Femur (tissue), 1 donor: ENCODE data around the gene SETDB2.
A peak's percentile ranks its signal among the peaks of the same experiment; 100 is the strongest.

ENCODE experiments used
- DNase-seq: peaks from one replicate; pipeline ENCODE4 v3.0.0-alpha.2; 2017

The SETDB2 gene

GRCh38 chr13:49429121-49429520, 15.0 kb upstream of the SETDB2 start:
- no peak for DNase-seq

- DNase-seq, result no peak
These were observed 8.1 kb upstream of the SETDB2 start for GRCh38 chr13:49435992-49436391.

DNA sequence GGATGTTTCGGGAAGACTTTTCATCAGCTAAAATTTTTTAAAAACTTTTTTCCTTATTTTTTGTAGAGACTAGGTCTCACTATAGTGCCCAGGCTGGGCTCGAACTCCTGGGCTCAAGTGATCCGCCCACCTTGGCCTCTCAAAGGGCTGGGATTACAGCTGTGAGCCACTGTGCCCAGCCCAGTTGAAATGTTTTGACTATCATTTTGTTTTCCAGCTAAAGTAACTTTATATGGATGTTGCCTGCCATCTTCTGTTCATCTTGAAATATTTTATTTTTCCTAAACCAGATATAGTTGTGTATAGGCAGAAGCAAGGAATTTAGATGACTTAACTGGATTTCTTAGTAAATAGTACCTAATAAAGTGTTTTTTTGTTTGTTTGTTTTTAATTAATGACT, 7.2 kb upstream of the SETDB2 start:
- DNase-seq, result peak; percentile 46

DNA sequence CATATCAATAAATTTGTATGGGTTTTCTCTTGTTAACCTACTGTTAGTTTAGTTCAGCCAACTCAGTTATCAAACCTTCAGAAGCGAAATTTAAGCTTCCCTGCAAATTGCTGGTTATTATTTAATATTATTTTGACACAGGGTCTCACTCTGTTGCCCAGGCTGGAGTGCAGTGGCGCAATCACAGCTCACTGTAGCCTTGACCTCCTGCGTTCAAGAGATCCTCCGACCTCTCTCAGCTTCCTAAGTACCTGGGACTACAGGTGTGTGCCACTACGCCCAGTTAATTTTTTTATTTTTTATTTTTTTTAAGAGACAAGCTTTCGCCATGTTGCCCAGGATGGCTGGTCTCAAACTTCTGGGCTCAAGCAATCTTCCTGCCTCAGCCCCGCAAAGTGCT, 6.4 kb upstream of the SETDB2 start:
- no peak for DNase-seq

DNA sequence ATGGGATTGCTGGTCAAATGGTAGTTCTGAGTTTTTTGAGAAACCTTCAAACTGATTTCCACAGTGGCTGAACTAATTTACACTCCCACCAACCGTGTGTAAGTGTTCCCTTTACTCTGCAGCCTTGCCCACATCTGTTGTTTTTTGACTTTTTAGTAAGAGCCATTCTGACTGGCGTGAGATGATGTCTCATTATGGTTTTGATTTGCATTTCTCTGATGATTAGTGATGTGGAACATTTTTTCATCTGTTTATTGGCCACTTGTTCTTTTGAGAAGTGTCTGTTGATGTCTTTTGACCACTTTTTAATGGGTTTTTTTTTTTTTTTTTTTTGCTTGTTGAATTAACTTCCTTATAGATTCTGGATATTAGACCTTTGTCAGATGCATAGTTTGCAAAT, 4.5 kb upstream of the SETDB2 start:
- DNase-seq, result no peak

GRCh38 chr13:49441312-49441711, 2.8 kb upstream of the SETDB2 start:
- DNase-seq, result no peak

DNA sequence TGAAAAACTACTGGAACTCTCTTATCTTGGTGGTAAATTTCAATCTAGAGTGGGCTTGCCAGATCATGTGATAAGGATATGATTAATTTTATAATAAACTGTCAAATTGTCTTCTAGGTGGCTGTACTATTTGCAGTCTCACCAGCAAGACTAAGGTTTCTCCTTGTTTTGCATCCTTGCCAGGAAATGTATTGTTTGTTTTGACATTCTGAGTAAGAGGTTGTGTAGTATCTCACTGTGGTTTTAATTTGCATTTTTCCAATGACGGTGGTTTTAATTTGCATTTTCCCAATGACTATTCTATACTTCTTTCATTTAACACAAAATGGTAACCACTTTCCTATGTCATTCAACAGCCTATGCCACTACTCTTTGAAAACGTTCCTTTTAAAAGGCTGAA, 2.2 kb upstream of the SETDB2 start:
- DNase-seq, result no peak

DNA sequence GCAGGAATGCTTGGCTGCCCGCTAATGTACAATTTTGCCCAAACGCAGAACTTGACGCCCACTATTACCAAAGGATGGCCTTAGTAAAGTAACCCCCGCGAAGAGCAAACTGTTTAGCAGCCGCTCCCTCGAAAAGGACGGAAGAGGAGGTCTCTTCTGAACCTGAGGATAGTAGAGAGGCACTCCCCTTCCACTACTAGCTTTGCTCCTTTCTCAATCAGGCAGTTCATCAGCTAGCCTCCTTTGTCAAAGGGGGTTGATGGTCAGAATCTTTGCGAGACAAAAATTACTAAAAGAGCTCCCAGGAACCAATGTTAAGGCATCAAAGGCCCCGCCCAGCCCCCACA, 744 bp upstream of the SETDB2 start:
- no peak for DNase-seq

GRCh38 chr13:49444524-49445395, 686 bp downstream of the SETDB2 start:
- DNase-seq, result peak; percentile 22

DNA sequence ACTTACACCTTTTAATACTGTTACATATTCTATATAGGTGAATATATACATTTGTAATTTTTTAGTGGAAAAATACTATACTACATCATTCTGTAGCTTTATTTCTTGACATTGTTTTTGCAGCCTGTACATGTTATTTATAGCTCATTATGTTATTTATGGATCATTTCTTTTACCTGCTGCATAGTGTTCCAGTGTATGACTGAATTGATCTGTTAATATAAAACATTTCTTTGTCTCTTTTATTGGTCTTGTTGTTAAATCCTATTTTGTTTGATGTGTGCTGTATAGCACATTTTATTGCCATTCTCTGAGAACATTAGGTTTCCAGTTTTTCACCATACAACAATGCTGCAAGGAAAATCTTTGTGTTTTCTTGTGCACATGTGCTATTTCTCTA, 2.4 kb downstream of the SETDB2 start:
- DNase-seq, result no peak

- no peak for DNase-seq
These were observed 4.7 kb downstream of the SETDB2 start for GRCh38 chr13:49448753-49449152.

GRCh38 chr13:49450105-49450819, 6.2 kb downstream of the SETDB2 start:
- no peak for DNase-seq

DNA sequence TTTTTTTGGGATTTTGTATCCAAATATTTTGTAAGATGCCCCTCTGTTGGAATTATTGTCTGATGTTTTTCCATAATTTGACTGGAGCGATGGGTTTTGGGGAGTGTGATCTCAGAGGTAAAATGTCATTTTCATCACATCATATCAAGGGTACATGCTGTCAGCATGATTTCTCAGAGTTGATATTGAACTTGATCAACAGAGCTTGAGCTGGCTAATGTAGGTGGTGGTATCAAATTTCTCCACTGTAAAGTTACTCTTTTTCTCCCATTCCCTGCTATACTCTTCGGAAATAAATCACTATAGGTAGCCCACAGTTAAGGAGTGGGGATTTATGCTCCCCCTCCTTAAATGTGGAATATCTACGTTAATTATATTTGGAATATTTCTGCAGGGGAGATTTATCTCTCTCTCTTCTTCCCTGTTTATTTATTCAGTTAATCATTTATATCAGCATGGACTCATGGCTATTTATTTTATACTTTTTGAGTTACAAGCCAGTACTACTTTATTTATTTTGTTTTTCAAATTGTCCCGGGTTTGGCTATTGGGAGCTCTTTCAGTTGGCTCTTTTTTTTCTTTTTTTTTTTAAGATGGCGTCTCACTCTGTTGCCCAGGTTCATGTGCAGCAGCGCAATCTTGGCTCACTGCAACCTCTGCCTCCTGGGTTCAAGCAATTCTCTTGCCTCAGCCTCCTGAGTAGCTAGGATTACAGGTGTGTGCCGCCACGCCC, 8.8 kb downstream of the SETDB2 start:
- DNase-seq, result no peak

DNA sequence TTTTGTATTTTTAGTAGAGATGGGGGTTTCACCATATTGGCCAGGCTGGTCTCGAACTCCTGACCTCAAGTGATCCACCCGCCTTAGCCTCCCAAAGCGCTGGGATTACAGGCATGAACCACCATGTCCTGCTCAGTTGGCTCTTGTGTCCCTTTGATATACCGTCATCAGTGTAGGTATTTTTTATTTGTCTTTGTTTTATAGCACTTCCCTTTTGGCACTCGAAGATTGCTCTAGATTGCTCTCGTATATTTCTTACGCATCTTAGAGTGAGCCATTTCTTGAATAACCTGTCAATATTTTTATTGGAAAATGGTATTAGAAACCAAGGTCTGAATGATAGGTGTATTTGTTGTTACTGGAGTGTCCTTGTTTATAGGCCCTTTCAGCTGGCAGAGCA, 9.4 kb downstream of the SETDB2 start:
- no peak for DNase-seq

- no peak for DNase-seq
These were observed 10.4 kb downstream of the SETDB2 start for GRCh38 chr13:49454388-49455006.

- no peak for DNase-seq
These were observed 10.9 kb downstream of the SETDB2 start for GRCh38 chr13:49455007-49455398.

DNA sequence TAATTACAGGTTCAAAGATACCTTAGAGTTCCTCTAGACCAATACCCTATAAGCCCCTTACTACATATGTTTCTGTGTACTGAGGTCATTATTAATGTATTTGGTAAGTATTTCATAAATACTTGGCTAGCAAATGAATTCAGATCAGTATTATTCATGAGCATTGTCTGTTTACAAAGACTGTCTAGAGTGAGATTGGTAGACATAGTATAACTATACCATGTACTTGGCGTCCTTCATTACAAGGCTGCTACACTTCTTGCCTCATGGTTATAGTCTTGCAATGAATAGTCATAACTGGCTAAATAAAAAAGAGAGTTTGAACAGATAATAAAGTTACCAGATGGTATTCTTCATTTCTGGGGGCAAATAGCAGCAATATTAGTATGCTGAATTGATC, 12.1 kb downstream of the SETDB2 start:
- no peak for DNase-seq

- no peak for DNase-seq
These were observed 13.1 kb downstream of the SETDB2 start for GRCh38 chr13:49457221-49457620.

DNA sequence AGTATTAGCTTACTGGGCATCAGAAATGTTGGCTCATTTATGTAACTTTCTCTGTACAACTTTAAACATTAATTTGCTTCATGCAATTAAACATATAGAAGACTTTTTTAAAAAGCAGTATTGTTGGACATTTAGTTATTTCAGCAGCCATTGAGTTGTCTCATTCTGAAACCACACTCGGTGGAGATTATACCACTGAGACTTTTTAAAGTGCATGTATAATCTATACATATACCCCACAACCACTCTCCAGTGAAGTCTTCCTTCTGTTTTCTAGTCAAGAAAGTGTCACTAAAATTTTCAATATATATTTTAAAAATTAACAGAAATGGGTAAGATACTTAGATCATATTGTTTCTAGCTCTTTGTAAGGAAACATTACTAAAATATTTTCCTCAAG, 15.5 kb downstream of the SETDB2 start:
- DNase-seq, result no peak

GRCh38 chr13:49464085-49464484, 20.0 kb downstream of the SETDB2 start:
- no peak for DNase-seq

- no peak for DNase-seq
These were observed 20.7 kb downstream of the SETDB2 start for GRCh38 chr13:49464621-49465325.

GRCh38 chr13:49466292-49466838, 22.3 kb downstream of the SETDB2 start:
- no peak for DNase-seq
